Fibroblast of the aortic adventitia (primary cell): ENCODE measurements around the gene ATP6V0B. TPM values are rescaled to one million over a fixed set of nuclear protein-coding genes. Genes with fewer than 3 reads are reported as not detected.

ENCODE experiments used
- DNase-seq: peaks from one replicate; pipeline ENCODE4 v3.0.0-alpha.2; 2010; ENCODE audit warnings: low read depth
- H3K4me3 ChIP-seq: 2 replicates; pipeline ENCODE4 v1.5.1; 2011; ENCODE audit warnings: low read depth, mild to moderate bottlenecking, control low read depth, low read length, moderate library complexity
- total RNA-seq: library from RNA; depleted of rRNA; stranded (reverse); fragments of >200 nt; gene quantifications from 2 replicates; pipeline ENCODE4 v1.2.3, GENCODE V29; 2012; ENCODE audit warnings: low replicate concordance
- TF ChIP-seq, protein P1 (sequence below): IDR thresholded peaks from 2 replicates; pipeline ENCODE4 v1.5.1; 2011; ENCODE audit warnings: mild to moderate bottlenecking, low read length, control low read depth, inconsistent platforms; ENCODE audit not compliant: insufficient read depth

The ATP6V0B gene
- total RNA-seq, 1 donor, result 53.1 TPM

DNA sequence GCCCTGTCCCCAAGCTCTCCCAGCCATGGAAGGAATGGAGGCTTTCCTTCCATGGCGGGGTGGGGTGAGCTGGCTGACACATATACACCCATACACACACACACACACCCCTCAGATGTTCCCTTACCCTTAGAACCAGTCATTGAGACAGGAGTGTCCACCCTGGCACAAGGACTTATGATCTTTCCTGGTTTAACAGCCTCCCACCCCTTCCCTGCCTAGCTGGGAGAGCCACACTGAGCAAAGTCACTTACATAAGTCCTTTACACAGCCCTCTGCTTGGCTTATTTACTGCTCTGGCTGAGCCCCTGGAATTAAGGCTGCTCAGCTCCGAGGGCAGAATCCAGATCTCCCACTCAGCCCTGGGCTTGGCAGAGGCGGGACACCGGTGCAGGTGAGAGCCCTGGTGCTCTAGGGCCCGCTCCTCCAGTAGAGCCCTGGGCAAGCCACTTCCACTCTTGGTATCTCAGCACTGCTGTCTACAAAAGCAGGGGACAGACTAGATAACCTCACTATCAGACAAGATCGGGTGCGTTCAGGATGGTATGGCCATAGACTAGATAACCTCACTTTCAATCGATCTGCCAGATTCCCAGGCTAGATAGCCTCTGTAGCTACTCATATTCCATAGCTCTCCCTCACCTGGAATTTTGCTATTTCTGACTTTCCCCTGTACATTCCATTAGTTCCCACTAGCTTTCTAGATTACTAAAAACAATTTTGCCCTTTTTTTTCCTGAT, 39.8 kb downstream of the ATP6V0B start:
- TF ChIP-seq, protein P1, sequence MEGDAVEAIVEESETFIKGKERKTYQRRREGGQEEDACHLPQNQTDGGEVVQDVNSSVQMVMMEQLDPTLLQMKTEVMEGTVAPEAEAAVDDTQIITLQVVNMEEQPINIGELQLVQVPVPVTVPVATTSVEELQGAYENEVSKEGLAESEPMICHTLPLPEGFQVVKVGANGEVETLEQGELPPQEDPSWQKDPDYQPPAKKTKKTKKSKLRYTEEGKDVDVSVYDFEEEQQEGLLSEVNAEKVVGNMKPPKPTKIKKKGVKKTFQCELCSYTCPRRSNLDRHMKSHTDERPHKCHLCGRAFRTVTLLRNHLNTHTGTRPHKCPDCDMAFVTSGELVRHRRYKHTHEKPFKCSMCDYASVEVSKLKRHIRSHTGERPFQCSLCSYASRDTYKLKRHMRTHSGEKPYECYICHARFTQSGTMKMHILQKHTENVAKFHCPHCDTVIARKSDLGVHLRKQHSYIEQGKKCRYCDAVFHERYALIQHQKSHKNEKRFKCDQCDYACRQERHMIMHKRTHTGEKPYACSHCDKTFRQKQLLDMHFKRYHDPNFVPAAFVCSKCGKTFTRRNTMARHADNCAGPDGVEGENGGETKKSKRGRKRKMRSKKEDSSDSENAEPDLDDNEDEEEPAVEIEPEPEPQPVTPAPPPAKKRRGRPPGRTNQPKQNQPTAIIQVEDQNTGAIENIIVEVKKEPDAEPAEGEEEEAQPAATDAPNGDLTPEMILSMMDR, result no peak
- no peak for DNase-seq
- no peak overlapping the region for H3K4me3 ChIP-seq

DNA sequence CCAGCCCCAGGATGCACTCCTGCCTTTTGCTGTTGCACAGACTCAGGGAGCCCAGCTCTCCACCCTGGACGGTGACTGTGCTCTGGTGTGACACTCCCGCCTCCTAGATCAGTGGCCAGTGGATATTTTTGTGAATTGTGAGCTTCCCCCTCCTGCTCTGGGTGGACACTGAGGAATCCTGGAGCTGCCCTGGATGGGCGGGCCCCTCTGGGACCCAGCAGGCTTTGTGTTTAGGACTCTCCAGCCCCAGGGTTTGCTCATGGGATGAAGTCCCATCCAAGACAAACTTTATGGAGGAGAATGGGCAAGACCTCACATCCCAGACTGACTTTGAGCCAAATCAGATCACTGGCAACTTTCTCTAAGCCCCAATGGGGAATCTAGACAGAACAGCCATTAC, 40.4 kb downstream of the ATP6V0B start:
- DNase-seq, result peak; percentile 72
- TF ChIP-seq, protein P1, result no peak
- H3K4me3 ChIP-seq, result no peak overlapping the region

DNA sequence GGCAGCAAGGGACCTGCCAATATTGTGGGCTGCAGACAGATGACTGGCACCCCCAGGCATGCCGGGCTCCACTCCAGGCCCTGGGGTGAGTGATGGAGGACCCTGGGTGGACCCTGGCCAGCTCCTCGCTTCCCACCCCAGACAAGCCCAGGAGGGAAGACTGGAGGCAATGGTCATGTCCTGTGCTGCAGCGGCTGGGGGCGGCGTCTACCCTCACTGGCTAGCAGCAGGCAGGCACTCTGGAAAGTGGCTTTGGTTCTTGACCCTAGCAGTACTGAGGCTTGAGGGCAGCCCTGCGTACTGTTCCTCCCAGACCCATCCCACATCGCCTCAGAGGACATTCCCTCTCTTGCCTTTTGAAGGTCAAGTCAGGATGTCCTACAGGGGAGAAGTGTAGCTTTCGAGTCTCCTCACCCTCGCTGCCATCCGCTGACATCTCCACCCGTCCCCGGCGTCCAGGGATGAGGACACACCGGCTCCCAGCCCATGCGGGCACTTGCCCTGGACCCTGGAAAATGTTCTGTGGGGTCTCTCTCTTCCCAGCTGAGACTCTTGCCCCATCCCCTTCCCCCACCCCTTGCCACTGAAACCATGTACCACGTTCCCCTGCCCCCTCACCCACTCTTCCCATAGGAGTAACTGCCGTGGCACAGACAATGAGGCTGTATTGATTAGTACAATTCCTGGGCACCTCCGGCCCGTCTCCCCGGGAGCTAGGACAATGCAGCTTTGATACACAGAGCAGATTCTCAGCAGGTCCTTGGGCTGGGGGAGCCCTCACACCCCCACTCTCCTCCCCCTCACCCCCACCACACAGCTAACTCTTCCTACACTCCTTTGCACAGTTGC, 41.5 kb downstream of the ATP6V0B start:
- TF ChIP-seq, protein P1, result no peak

DNA sequence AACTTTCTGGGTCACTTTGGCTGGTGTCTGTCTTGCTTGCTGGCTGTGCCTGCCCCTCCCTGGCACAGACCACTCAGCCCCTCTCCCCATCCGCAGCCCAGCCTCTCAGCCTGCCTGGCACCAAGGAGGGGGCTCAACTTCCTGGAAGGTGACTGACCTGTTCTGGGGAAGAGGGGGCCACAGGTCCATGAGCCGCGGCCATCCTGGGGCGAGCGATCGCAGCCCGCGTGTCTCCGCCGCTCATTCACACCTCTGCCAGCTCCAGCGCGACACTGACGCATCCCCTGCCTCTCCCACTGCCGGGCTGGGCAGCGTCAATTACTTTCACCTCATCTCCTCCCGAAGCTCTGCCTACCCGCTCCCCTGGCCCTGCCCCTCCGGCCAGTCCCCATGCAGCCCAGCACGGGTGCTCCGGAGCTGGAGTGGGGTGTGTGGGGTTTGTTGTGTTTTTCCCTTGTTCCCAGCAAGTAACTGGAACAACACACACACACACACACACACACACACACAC, 42.2 kb downstream of the ATP6V0B start:
- TF ChIP-seq, protein P1, result no peak
- DNase-seq, result no peak
- no peak overlapping the region for H3K4me3 ChIP-seq

More for the DNA sequence above, 41.5 kb downstream of the ATP6V0B start:
- H3K4me3 ChIP-seq, result no peak overlapping the region
- no peak for DNase-seq

DNA sequence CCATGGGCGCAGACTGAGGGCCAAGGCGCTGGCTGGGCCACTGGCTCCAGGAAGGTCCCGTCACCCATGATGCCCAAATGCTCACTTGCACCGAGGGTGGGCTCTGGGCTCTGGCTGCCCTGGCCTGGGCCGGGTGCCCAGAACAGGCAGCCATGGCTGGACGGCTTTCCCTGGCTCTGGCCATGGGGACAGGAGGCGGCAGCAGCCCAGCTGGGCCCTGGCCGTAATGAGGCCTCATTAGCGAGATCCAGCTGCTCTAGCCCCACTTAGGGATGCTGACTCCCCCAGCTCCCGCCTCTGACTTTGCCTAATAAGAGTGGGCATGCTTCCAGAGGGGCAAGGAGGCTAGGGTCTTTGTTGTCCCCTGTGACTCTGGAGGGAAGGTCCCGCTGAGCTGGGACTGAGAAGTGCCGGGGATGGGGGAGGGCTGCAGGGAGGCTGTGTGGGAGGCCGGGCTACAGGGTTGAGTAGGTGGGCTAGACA, 44.7 kb downstream of the ATP6V0B start:
- no peak for DNase-seq

GRCh38 chr1:44020464-44020863, 45.7 kb downstream of the ATP6V0B start:
- TF ChIP-seq, protein P1, result no peak
- DNase-seq, result no peak
- H3K4me3 ChIP-seq, result no peak overlapping the region

More for the DNA sequence above, 44.7 kb downstream of the ATP6V0B start:
- H3K4me3 ChIP-seq, result no peak overlapping the region
- TF ChIP-seq, protein P1, result no peak
